ENCODE results near the gene SLC27A6.
A peak's percentile ranks its signal among the peaks of the same experiment; 100 is the strongest.

SLC27A6 gene

GRCh38 chr5:128956164-128956563, 9.1 kb upstream of the SLC27A6 start:
- H3K9me3 ChIP-seq (ENCODE audit: control insufficient read depth, low read length): no peaks in the 10 kb centered on the region
- no peaks in the 10 kb centered on the region for H3K4me1 ChIP-seq (ENCODE audit: control insufficient read depth, insufficient read depth, low read length, poor library complexity, severe bottlenecking)
- H3K4me3 ChIP-seq (ENCODE audit: extremely low read depth, insufficient read depth, low read length, poor library complexity, severe bottlenecking): no peak overlapping the region
- no peaks in the 10 kb centered on the region for H3K36me3 ChIP-seq (ENCODE audit: control insufficient read depth, insufficient read depth, low read length)
- WGBS, 2 experiments (ENCODE audit: insufficient coverage in 2 of 2): 88 to 93% methylated on average over 2 of the region's 2 CpGs
- no peak overlapping the region for H3K27ac ChIP-seq (ENCODE audit: low read depth, low read length, severe bottlenecking)

- H3K9me3 ChIP-seq (ENCODE audit: control insufficient read depth, low read length): no peaks in the 10 kb centered on the region
- no peak overlapping the region for H3K4me3 ChIP-seq (ENCODE audit: extremely low read depth, insufficient read depth, low read length, poor library complexity, severe bottlenecking)
- no peak overlapping the region for H3K27ac ChIP-seq (ENCODE audit: low read depth, low read length, severe bottlenecking)
- H3K36me3 ChIP-seq (ENCODE audit: control insufficient read depth, insufficient read depth, low read length): no peaks in the 10 kb centered on the region
- H3K4me1 ChIP-seq (ENCODE audit: control insufficient read depth, insufficient read depth, low read length, poor library complexity, severe bottlenecking): no peaks in the 10 kb centered on the region
- WGBS, 2 experiments (ENCODE audit: insufficient coverage in 2 of 2): 63 to 80% methylated on average over 1 of the region's 6 CpGs
Measured at GRCh38 chr5:128962211-128962610, 3.1 kb upstream of the SLC27A6 start.

- no peaks in the 10 kb centered on the region for H3K4me1 ChIP-seq (ENCODE audit: control insufficient read depth, insufficient read depth, low read length, poor library complexity, severe bottlenecking)
- 48 to 55% methylated on average over 17 to 23 of the region's 24 CpGs for WGBS, 2 experiments (ENCODE audit: insufficient coverage in 2 of 2)
- H3K4me3 ChIP-seq (ENCODE audit: extremely low read depth, insufficient read depth, low read length, poor library complexity, severe bottlenecking): peak overlapping the region; percentile 46
- H3K36me3 ChIP-seq (ENCODE audit: control insufficient read depth, insufficient read depth, low read length): no peaks in the 10 kb centered on the region
- no peak overlapping the region for H3K27ac ChIP-seq (ENCODE audit: low read depth, low read length, severe bottlenecking)
- no peaks in the 10 kb centered on the region for H3K9me3 ChIP-seq (ENCODE audit: control insufficient read depth, low read length)
Measured at GRCh38 chr5:128965638-128966302, 482 bp downstream of the SLC27A6 start.

GRCh38 chr5:128966375-128966774, 1.1 kb downstream of the SLC27A6 start:
- Histone ChIP-seq H3K4me3 (ENCODE audit: extremely low read depth, insufficient read depth, low read length, poor library complexity, severe bottlenecking) (no peak overlapping the region), H3K27ac (ENCODE audit: low read depth, low read length, severe bottlenecking) (no peak overlapping the region), H3K9me3 (ENCODE audit: control insufficient read depth, low read length) (no peaks in the 10 kb centered on the region), H3K4me1 (ENCODE audit: control insufficient read depth, insufficient read depth, low read length, poor library complexity, severe bottlenecking) (no peaks in the 10 kb centered on the region), H3K36me3 (ENCODE audit: control insufficient read depth, insufficient read depth, low read length) (no peaks in the 10 kb centered on the region)
- 100% methylated on average over 4 to 5 of the region's 12 CpGs for WGBS, 2 experiments (ENCODE audit: insufficient coverage in 2 of 2)

- WGBS, 2 experiments (ENCODE audit: insufficient coverage in 2 of 2): 94 to 100% methylated on average over 2 of the region's 3 CpGs
- Histone ChIP-seq H3K9me3 (ENCODE audit: control insufficient read depth, low read length) (no peaks in the 10 kb centered on the region), H3K36me3 (ENCODE audit: control insufficient read depth, insufficient read depth, low read length) (no peaks in the 10 kb centered on the region), H3K27ac (ENCODE audit: low read depth, low read length, severe bottlenecking) (no peak overlapping the region), H3K4me1 (ENCODE audit: control insufficient read depth, insufficient read depth, low read length, poor library complexity, severe bottlenecking) (no peaks in the 10 kb centered on the region), H3K4me3 (ENCODE audit: extremely low read depth, insufficient read depth, low read length, poor library complexity, severe bottlenecking) (no peak overlapping the region)
Measured at GRCh38 chr5:128966846-128967245, 1.6 kb downstream of the SLC27A6 start.

- Histone ChIP-seq H3K27ac (ENCODE audit: low read depth, low read length, severe bottlenecking) (no peak overlapping the region), H3K4me1 (ENCODE audit: control insufficient read depth, insufficient read depth, low read length, poor library complexity, severe bottlenecking) (no peaks in the 10 kb centered on the region), H3K4me3 (ENCODE audit: extremely low read depth, insufficient read depth, low read length, poor library complexity, severe bottlenecking) (no peak overlapping the region), H3K36me3 (ENCODE audit: control insufficient read depth, insufficient read depth, low read length) (no peaks in the 10 kb centered on the region), H3K9me3 (ENCODE audit: control insufficient read depth, low read length) (no peaks in the 10 kb centered on the region)
- WGBS, 2 experiments (ENCODE audit: insufficient coverage in 2 of 2): 68 to 87% methylated on average over 8 to 9 of the region's 9 CpGs
Measured at GRCh38 chr5:128973244-128973643, 8.0 kb downstream of the SLC27A6 start.

- no peaks in the 10 kb centered on the region for H3K9me3 ChIP-seq (ENCODE audit: control insufficient read depth, low read length)
- no peak overlapping the region for H3K27ac ChIP-seq (ENCODE audit: low read depth, low read length, severe bottlenecking)
- no peaks in the 10 kb centered on the region for H3K36me3 ChIP-seq (ENCODE audit: control insufficient read depth, insufficient read depth, low read length)
- H3K4me3 ChIP-seq (ENCODE audit: extremely low read depth, insufficient read depth, low read length, poor library complexity, severe bottlenecking): no peak overlapping the region
- WGBS, 2 experiments (ENCODE audit: insufficient coverage in 2 of 2): 100% methylated on average over 1 of the region's 1 CpG; no CpG with 5 or more reads in 1 of the 2 experiments
- H3K4me1 ChIP-seq (ENCODE audit: control insufficient read depth, insufficient read depth, low read length, poor library complexity, severe bottlenecking): no peaks in the 10 kb centered on the region
Measured at GRCh38 chr5:128974567-128974966, 9.3 kb downstream of the SLC27A6 start.

- no peak overlapping the region for H3K27ac ChIP-seq (ENCODE audit: low read depth, low read length, severe bottlenecking)
- no peaks in the 10 kb centered on the region for H3K36me3 ChIP-seq (ENCODE audit: control insufficient read depth, insufficient read depth, low read length)
- no peaks in the 10 kb centered on the region for H3K9me3 ChIP-seq (ENCODE audit: control insufficient read depth, low read length)
- WGBS, 2 experiments (ENCODE audit: insufficient coverage in 2 of 2): 63% methylated on average over 1 of the region's 1 CpG; no CpG with 5 or more reads in 1 of the 2 experiments
- no peaks in the 10 kb centered on the region for H3K4me1 ChIP-seq (ENCODE audit: control insufficient read depth, insufficient read depth, low read length, poor library complexity, severe bottlenecking)
- H3K4me3 ChIP-seq (ENCODE audit: extremely low read depth, insufficient read depth, low read length, poor library complexity, severe bottlenecking): no peak overlapping the region
Measured at GRCh38 chr5:128979761-128980160, 14.5 kb downstream of the SLC27A6 start.

- H3K27ac ChIP-seq (ENCODE audit: low read depth, low read length, severe bottlenecking): no peak overlapping the region
- H3K36me3 ChIP-seq (ENCODE audit: control insufficient read depth, insufficient read depth, low read length): no peaks in the 10 kb centered on the region
- no peaks in the 10 kb centered on the region for H3K9me3 ChIP-seq (ENCODE audit: control insufficient read depth, low read length)
- no peak overlapping the region for H3K4me3 ChIP-seq (ENCODE audit: extremely low read depth, insufficient read depth, low read length, poor library complexity, severe bottlenecking)
- 89% methylated on average over 1 of the region's 3 CpGs; no CpG with 5 or more reads in 1 of the 2 experiments for WGBS, 2 experiments (ENCODE audit: insufficient coverage in 2 of 2)
- H3K4me1 ChIP-seq (ENCODE audit: control insufficient read depth, insufficient read depth, low read length, poor library complexity, severe bottlenecking): no peaks in the 10 kb centered on the region
Measured at GRCh38 chr5:128980917-128981316, 15.6 kb downstream of the SLC27A6 start.

GRCh38 chr5:128984480-128984879, 19.2 kb downstream of the SLC27A6 start:
- Histone ChIP-seq H3K9me3 (ENCODE audit: control insufficient read depth, low read length) (no peaks in the 10 kb centered on the region), H3K36me3 (ENCODE audit: control insufficient read depth, insufficient read depth, low read length) (no peaks in the 10 kb centered on the region), H3K4me3 (ENCODE audit: extremely low read depth, insufficient read depth, low read length, poor library complexity, severe bottlenecking) (no peak overlapping the region), H3K4me1 (ENCODE audit: control insufficient read depth, insufficient read depth, low read length, poor library complexity, severe bottlenecking) (no peaks in the 10 kb centered on the region), H3K27ac (ENCODE audit: low read depth, low read length, severe bottlenecking) (no peak overlapping the region)
- WGBS, 2 experiments (ENCODE audit: insufficient coverage in 2 of 2): 86% methylated on average over 1 of the region's 1 CpG; no CpG with 5 or more reads in 1 of the 2 experiments

GRCh38 chr5:128988476-128988875, 23.2 kb downstream of the SLC27A6 start:
- no CpG with 5 or more reads among the region's 1 CpG for WGBS, 2 experiments (ENCODE audit: insufficient coverage in 2 of 2)
- H3K4me1 ChIP-seq (ENCODE audit: control insufficient read depth, insufficient read depth, low read length, poor library complexity, severe bottlenecking): no peaks in the 10 kb centered on the region

More at GRCh38 chr5:128988476-128988875, 23.2 kb downstream of the SLC27A6 start:
- H3K9me3 ChIP-seq (ENCODE audit: control insufficient read depth, low read length): no peaks in the 10 kb centered on the region
- H3K4me3 ChIP-seq (ENCODE audit: extremely low read depth, insufficient read depth, low read length, poor library complexity, severe bottlenecking): no peak overlapping the region
- no peaks in the 10 kb centered on the region for H3K36me3 ChIP-seq (ENCODE audit: control insufficient read depth, insufficient read depth, low read length)
- H3K27ac ChIP-seq (ENCODE audit: low read depth, low read length, severe bottlenecking): no peak overlapping the region
